HepG2 (cell line): ENCODE data around the gene JTB. TPM values are rescaled to one million over a fixed set of nuclear protein-coding genes. Genes with fewer than 3 reads are reported as not detected.

Experiments used
- CAMTA2 ChIP-seq: sonication (generic); formaldehyde crosslinking; IDR thresholded peaks from 2 replicates; pipeline ENCODE4 v1.4.0; 2020; ENCODE audit warnings: mild to moderate bottlenecking, missing genetic modification reagents, borderline replicate concordance
- FOXJ3 ChIP-seq: sonication (generic); formaldehyde crosslinking; IDR thresholded peaks from 2 replicates; pipeline ENCODE4 v1.4.0; 2020; ENCODE audit warnings: missing genetic modification reagents, mild to moderate bottlenecking, borderline replicate concordance
- HDAC2 ChIP-seq: sonication (generic); formaldehyde crosslinking; IDR thresholded peaks from 2 replicates; pipeline ENCODE4 v1.4.0; 2020; ENCODE audit warnings: missing genetic modification reagents
- KDM1A ChIP-seq: IDR thresholded peaks from 2 replicates; pipeline ENCODE4 v1.6.1; 2016; ENCODE audit warnings: missing compliant biosample characterization
- KLF12 ChIP-seq: sonication (generic); formaldehyde crosslinking; IDR thresholded peaks from 2 replicates; pipeline ENCODE4 v1.4.0; 2020; ENCODE audit warnings: missing genetic modification reagents, borderline replicate concordance
- KLF9 ChIP-seq: IDR thresholded peaks from 2 replicates; pipeline ENCODE4 v1.6.1; 2016; ENCODE audit warnings: low read depth
- SP4 ChIP-seq: sonication (generic); formaldehyde crosslinking; IDR thresholded peaks from 2 replicates; pipeline ENCODE4 v1.8.1; 2023; ENCODE audit warnings: mild to moderate bottlenecking, missing genetic modification reagents
- TBX2 ChIP-seq: sonication (generic); formaldehyde crosslinking; IDR thresholded peaks from 2 replicates; pipeline ENCODE4 v1.5.0; 2020; ENCODE audit warnings: missing genetic modification reagents, mild to moderate bottlenecking, borderline replicate concordance
- ZBED4 ChIP-seq: sonication (generic); formaldehyde crosslinking; IDR thresholded peaks from 2 replicates; pipeline ENCODE4 v1.4.0; 2020; ENCODE audit warnings: missing genetic modification reagents, borderline replicate concordance
- ZBTB42 ChIP-seq: sonication (generic); formaldehyde crosslinking; IDR thresholded peaks from 2 replicates; pipeline ENCODE4 v1.5.0; 2020; ENCODE audit warnings: mild to moderate bottlenecking, missing genetic modification reagents
- ZKSCAN8 ChIP-seq: IDR thresholded peaks from 2 replicates; pipeline ENCODE4 v1.6.1; 2016; ENCODE audit warnings: borderline replicate concordance, missing genetic modification reagents, missing compliant biosample characterization
- ZMAT5 ChIP-seq: sonication (generic); formaldehyde crosslinking; IDR thresholded peaks from 2 replicates; pipeline ENCODE4 v1.5.0; 2020; ENCODE audit warnings: mild to moderate bottlenecking, low read depth, missing genetic modification reagents, borderline replicate concordance
- ZNF510 ChIP-seq: sonication (generic); formaldehyde crosslinking; IDR thresholded peaks from 2 replicates; pipeline ENCODE4 v1.4.0; 2020; ENCODE audit warnings: low read depth, mild to moderate bottlenecking, missing genetic modification reagents
- ZNF646 ChIP-seq: sonication (generic); formaldehyde crosslinking; IDR thresholded peaks from 2 replicates; pipeline ENCODE4 v1.9.0; 2021; ENCODE audit warnings: mild to moderate bottlenecking, missing genetic modification reagents
- ZNF670 ChIP-seq: sonication (generic); formaldehyde crosslinking; IDR thresholded peaks from 2 replicates; pipeline ENCODE4 v1.8.0; 2022; ENCODE audit warnings: mild to moderate bottlenecking, missing genetic modification reagents, borderline replicate concordance
- ZNF691 ChIP-seq: sonication (generic); formaldehyde crosslinking; IDR thresholded peaks from 2 replicates; pipeline ENCODE4 v1.4.0; 2020; ENCODE audit warnings: missing genetic modification reagents, low read depth, mild to moderate bottlenecking, borderline replicate concordance
- ZNF792 ChIP-seq: IDR thresholded peaks from 2 replicates; pipeline ENCODE4 v1.6.1; 2016
- polyA plus RNA-seq, 8 experiments: library from polyadenylated mRNA; depleted of rRNA in 3 of 8; stranded (reverse) in 7 of 8; unstranded in 1 of 8; fragments of >200 nt; fragmentation: Illumina TruSeq in 4 of 8; extraction: Trizol in 4 of 8; gene quantifications; 2 replicates each; pipeline versions ENCODE4 v1.2.1 to v1.2.3, GENCODE V29; 2011 to 2016; ENCODE audit warnings: low read depth in 4 of 8, missing spikeins in 1 of 8, mixed read lengths in 1 of 8; ENCODE audit not compliant: insufficient read depth in 1 of 8
- total RNA-seq, 5 experiments: library from RNA; depleted of rRNA; stranded (reverse); fragments of >200 nt; fragmentation: Illumina TruSeq; extraction: Trizol; gene quantifications; 2 replicates each; pipeline ENCODE4 v1.2.3, GENCODE V29; 2016; ENCODE audit warnings: low read depth in 1 of 5

The JTB gene
- total and polyA plus RNA-seq, 2 of the 13 experiments (the other 11 are each of a cell fraction or from before 2014, with no cell fraction given) = 96.7 to 99.2 TPM

- no peak for TF ChIP-seq ZBED4 (CRISPR knock-in tag)
- TF ChIP-seq ZNF510 (CRISPR knock-in tag) = peak; percentile 89
- peak; percentile 93 for TF ChIP-seq ZNF792 (CRISPR knock-in tag)
- 0 out of 2 replicates have a peak, but pooled peaks have one; percentile 59 for TF ChIP-seq ZNF670
- TF ChIP-seq FOXJ3 (CRISPR knock-in tag) = no peak; the same call in 1 of the 2 replicates
- TF ChIP-seq ZBTB42 (CRISPR knock-in tag) = no peak
- TF ChIP-seq SP4 (CRISPR knock-in tag) = peak; percentile 64; the same call in 1 of the 2 replicates
- peak; percentile 89 for TF ChIP-seq TBX2
- no peak for TF ChIP-seq KLF9 (CRISPR knock-in tag)
- no peak for TF ChIP-seq ZMAT5
- TF ChIP-seq KLF12 (CRISPR knock-in tag) = no peak; the same call in 1 of the 2 replicates
- no peak for TF ChIP-seq KDM1A
- peak; percentile 45; the same call in 1 of the 2 replicates for TF ChIP-seq HDAC2 (CRISPR knock-in tag)
- TF ChIP-seq ZNF646 (CRISPR knock-in tag) = no peak
- no peak for TF ChIP-seq CAMTA2 (CRISPR knock-in tag)
- 0 out of 2 replicates have a peak, but pooled peaks have one; percentile 27 for TF ChIP-seq ZKSCAN8 (CRISPR knock-in tag)
- peak; percentile 63 for TF ChIP-seq ZNF691 (CRISPR knock-in tag)
Observed at GRCh38 chr1:153967107-153967999, 10.1 kb downstream of the JTB start, which contains the start of gene CREB3L4 (continued).
